Measurements from ENCODE around the gene DYNLT4. TPM values are rescaled to one million over a fixed set of nuclear protein-coding genes. Genes with fewer than 3 reads are reported as not detected.

Gene DYNLT4
- total RNA-seq, 1 donor = not detected

- TF ChIP-seq, protein P1, sequence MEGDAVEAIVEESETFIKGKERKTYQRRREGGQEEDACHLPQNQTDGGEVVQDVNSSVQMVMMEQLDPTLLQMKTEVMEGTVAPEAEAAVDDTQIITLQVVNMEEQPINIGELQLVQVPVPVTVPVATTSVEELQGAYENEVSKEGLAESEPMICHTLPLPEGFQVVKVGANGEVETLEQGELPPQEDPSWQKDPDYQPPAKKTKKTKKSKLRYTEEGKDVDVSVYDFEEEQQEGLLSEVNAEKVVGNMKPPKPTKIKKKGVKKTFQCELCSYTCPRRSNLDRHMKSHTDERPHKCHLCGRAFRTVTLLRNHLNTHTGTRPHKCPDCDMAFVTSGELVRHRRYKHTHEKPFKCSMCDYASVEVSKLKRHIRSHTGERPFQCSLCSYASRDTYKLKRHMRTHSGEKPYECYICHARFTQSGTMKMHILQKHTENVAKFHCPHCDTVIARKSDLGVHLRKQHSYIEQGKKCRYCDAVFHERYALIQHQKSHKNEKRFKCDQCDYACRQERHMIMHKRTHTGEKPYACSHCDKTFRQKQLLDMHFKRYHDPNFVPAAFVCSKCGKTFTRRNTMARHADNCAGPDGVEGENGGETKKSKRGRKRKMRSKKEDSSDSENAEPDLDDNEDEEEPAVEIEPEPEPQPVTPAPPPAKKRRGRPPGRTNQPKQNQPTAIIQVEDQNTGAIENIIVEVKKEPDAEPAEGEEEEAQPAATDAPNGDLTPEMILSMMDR (IDR thresholded peaks at IDR 0.05; ENCODE audit: insufficient read depth, low read depth, low read length) = no peak
- no peak for DNase-seq (ENCODE audit: low read depth)
- no peak overlapping the region for H3K4me3 ChIP-seq (ENCODE audit: low read depth, low read length)
These were observed 16.0 kb downstream of the DYNLT4 start for GRCh38 chr1:44790968-44791801.

DNA sequence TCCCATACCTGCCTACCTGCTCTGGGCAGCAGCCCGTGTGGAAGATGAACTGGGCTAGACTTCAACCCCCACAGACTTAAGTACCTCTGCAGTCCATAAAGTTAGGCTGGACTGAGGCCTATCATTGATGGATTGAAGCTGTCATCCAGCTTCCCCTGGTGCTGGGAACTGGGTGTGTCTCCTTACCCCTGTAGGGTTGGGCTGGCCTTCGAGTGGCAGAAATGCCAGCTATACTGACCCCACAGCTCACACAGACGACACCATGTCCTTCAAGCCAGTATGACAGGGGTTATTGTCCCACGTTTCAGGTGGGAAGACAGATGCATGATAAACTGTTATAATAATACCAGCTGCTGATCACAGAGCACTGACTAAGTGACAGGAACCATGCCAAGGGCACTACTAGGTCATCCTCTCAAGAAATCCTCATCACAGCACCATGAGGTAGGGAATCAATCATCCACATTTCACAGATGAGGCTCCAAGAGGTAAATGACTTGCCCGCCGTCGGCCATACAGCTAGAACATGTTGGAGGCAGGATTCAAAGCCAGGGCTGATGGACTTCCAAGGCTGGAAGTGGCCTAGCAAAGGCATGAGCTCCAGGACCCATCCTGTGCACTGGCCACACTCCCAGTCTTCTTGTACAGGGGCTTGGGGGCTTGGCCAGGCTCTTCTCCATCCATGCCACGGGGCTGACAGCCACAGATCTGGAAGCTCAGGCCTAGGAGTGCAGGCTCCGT, 18.9 kb downstream of the DYNLT4 start, which contains the start of gene BEST4:
TSS of gene BEST4 (minus strand) at position 51 of the 741 bp plus-strand sequence. CDS start 465 bp downstream, outside the sequence.
- DNase-seq (ENCODE audit: low read depth) = no peak
- no peak within 1 kb of the TSS for H3K4me3 ChIP-seq (ENCODE audit: low read depth, low read length)
- TF ChIP-seq, protein P1 (IDR thresholded peaks at IDR 0.05; ENCODE audit: insufficient read depth, low read depth, low read length) = no peak

DNA sequence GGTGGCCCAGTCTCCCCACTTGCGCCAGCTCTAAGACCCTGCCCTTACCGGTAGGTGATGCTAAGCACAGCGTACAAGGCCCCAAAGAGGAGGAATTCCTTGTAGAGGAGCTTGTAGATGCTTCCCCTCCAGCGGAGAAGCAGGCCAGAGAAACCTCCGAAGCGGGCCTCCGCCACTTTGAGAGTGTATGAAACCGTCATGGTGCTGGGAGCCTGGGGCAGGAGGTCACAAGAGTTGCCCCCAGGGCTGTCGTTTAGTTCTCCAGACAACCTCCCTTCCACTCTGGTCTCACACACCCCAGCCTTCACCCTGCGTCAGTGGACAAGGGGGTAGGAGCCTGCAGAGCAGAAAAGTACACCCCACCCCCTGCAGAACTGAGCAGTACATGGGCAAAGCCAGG, 19.6 kb downstream of the DYNLT4 start:
- H3K4me3 ChIP-seq (ENCODE audit: low read depth, low read length) = no peak overlapping the region
- no peak for DNase-seq (ENCODE audit: low read depth)
- TF ChIP-seq, protein P1 (IDR thresholded peaks at IDR 0.05; ENCODE audit: insufficient read depth, low read depth, low read length) = no peak

DNA sequence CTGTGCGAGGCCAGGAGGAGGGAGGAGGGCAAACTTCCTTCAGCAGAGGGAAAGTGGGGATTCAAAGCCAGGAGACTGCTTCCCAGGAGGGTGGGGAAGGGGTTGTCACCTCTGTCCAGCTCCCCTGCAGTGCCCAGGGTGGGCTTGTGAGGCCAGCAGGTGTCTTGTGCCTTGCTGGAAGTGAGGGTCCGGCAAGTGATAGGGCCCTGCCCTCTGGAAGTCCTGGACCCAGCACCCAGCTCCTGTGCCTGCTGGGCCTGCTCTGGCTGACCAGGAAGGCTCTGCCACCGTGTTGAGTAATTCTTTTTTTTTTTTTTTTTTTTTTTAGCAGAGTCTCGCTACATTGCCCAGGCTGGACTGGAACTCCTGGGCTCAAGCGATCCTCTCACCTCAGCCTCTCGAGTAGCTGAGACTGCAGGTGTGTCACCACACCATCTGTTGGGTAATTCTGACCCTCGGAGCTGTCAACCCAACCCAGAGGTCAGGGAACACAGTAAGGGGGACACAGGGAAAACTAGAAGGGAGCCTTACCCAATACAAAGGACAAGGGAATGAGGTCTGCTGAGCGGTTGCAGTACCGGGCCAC, 20.2 kb downstream of the DYNLT4 start:
- TF ChIP-seq, protein P1 (IDR thresholded peaks at IDR 0.05; ENCODE audit: insufficient read depth, low read depth, low read length) = no peak
- no peak overlapping the region for H3K4me3 ChIP-seq (ENCODE audit: low read depth, low read length)
- DNase-seq (ENCODE audit: low read depth) = no peak

- TF ChIP-seq, protein P1 (IDR thresholded peaks at IDR 0.05; ENCODE audit: insufficient read depth, low read depth, low read length) = peak; percentile 98
- H3K4me3 ChIP-seq (ENCODE audit: low read depth, low read length) = peak overlapping the region; percentile 59
- peak; percentile 56 for DNase-seq (ENCODE audit: low read depth)
These were observed 20.9 kb downstream of the DYNLT4 start for GRCh38 chr1:44786138-44786840.

DNA sequence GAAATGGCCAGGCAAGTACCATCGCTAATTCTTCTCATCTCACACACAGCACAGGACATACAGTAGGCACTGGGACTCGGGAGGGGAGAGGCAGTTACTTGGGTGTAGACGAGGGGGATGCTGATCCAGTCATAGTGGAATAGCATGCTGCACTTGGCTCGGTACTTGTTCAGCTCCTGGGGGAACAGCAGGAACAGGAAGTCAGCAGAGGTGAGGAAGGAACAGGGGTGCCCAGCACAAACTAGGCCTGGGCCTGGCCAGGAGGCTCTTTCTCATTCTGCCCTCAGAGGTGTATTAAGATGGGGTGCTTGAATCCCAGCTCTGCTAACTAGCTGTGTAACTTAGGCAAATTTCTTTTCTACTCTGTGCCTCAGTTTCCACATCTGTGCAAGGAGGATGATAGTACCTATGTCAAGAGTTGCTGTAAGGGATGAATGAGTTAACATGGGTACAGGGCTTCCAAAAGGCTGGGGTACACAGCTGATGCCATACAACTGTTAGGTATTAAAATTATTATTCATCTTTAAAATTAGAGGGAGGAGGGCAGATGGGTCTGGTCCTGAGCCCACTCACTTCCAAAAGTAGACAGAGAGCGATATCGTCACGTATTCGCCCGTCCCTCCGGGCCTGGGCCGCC, 21.5 kb downstream of the DYNLT4 start:
- no peak for DNase-seq (ENCODE audit: low read depth)
- TF ChIP-seq, protein P1 (IDR thresholded peaks at IDR 0.05; ENCODE audit: insufficient read depth, low read depth, low read length) = no peak
- H3K4me3 ChIP-seq (ENCODE audit: low read depth, low read length) = peak overlapping the region; percentile 59

Measured in fibroblast of villous mesenchyme (primary cell).